ENCODE results near the gene KLHL13. TPM values are rescaled to one million over a fixed set of nuclear protein-coding genes. Genes with fewer than 3 reads are reported as not detected.

KLHL13 gene
- total and polyA plus RNA-seq, 2 of the 8 experiments (the other 6 are each of a cell fraction or from before 2014, with no cell fraction given), result 6.4 to 12.8 TPM

- Histone ChIP-seq H3K23ac (ENCODE audit: insufficient read length) (no peak overlapping the region), H3K27ac (ENCODE audit: low read depth, low read length) (no peak overlapping the region), H3K4ac (replicated peaks; ENCODE audit: insufficient read length, low read depth, low read length) (no peak overlapping the region), H2BK20ac (ENCODE audit: low read length) (no peak overlapping the region), H2BK5ac (ENCODE audit: low read depth, low read length) (no peak overlapping the region), H3K4me2 (ENCODE audit: insufficient read depth in 1 of 2, low read depth in 2 of 2, low read length in 2 of 2) (no peak overlapping the region), H4K5ac (ENCODE audit: insufficient read length, low read depth, low read length) (no peak overlapping the region), H3K9ac (replicated peaks in 1 of 4; ENCODE audit: extremely low read depth in 1 of 4, low read depth in 3 of 4, low read length in 3 of 4) (no peak overlapping the region), H3K9me3 (ENCODE audit: insufficient read depth in 2 of 2, low read depth in 1 of 2, low read length in 1 of 2) (no peaks in the 10 kb centered on the region), H2AFZ (ENCODE audit: low read length) (no peak overlapping the region), H2BK12ac (ENCODE audit: low read depth, low read length) (no peak overlapping the region), H4K91ac (replicated peaks; ENCODE audit: insufficient read length, low read length) (no peak overlapping the region), H3K18ac (ENCODE audit: extremely low read depth, low read length) (no peak overlapping the region), H3K14ac (ENCODE audit: insufficient read length) (no peak overlapping the region), H3K27me3 (replicated peaks in 1 of 4; ENCODE audit: control insufficient read depth in 3 of 4, extremely low read depth in 1 of 4, insufficient read depth in 3 of 4, low read length in 3 of 4) (no peaks in the 10 kb centered on the region), H4K20me1 (replicated peaks in 1 of 2; ENCODE audit: control insufficient read depth in 1 of 2, insufficient read depth in 2 of 2, low read length in 2 of 2) (no peaks in the 10 kb centered on the region), H3K79me1 (ENCODE audit: low read depth, low read length) (no peaks in the 10 kb centered on the region), H3K23me2 (ENCODE audit: low read depth, low read length) (no peaks in the 10 kb centered on the region), H2BK120ac (replicated peaks; ENCODE audit: low read depth, low read length) (no peak overlapping the region), H3K4me3 (ENCODE audit: extremely low read depth in 1 of 4, insufficient read depth in 2 of 4, low read depth in 3 of 4, low read length in 4 of 4) (no peak overlapping the region), H3K79me2 (ENCODE audit: control insufficient read depth in 1 of 2, insufficient read depth in 2 of 2, low read length in 2 of 2) (peaks cover 0 to under 1% of the 10 kb centered on the region in 2 experiments; a peak in 1 of 4 replicates), H3K36me3 (ENCODE audit: control insufficient read depth in 2 of 4, insufficient read depth in 4 of 4, low read length in 3 of 4) (no peaks in the 10 kb centered on the region), H4K8ac (ENCODE audit: extremely low read depth, insufficient read depth, low read length) (no peak overlapping the region), H2AK5ac (ENCODE audit: low read depth, low read length) (no peak overlapping the region), H2BK15ac (ENCODE audit: low read length) (no peak overlapping the region), H3K56ac (replicated peaks; ENCODE audit: insufficient read length, low read depth, low read length) (no peak overlapping the region), H3K4me1 (replicated peaks in 1 of 4; ENCODE audit: control insufficient read depth in 3 of 4, insufficient read depth in 4 of 4, low read length in 3 of 4) (no peaks in the 10 kb centered on the region)
- TF ChIP-seq KDM1A (IDR thresholded peaks at IDR 0.05; ENCODE audit: borderline replicate concordance, low read length) (no peak), ATF2 (IDR thresholded peaks at IDR 0.05; ENCODE audit: low read length) (no peak), CEBPB (IDR thresholded peaks at IDR 0.05; ENCODE audit: low read depth, low read length) (peak; percentile 62; the same call in 1 of the 2 replicates), TAF1 (IDR thresholded peaks at IDR 0.05; ENCODE audit: low read depth, low read length) (no peak), KDM5A (IDR thresholded peaks at IDR 0.05; ENCODE audit: low read length) (no peak)
- ChIA-PET CTCF (ENCODE audit: partially characterized antibody) (no interaction called here), POLR2A (ENCODE audit: partially characterized antibody) (no interaction called here)
- DNase-seq (ENCODE audit: low read depth in 1 of 2, low spot score in 2 of 2) (no peak), FAIRE-seq (no peak)
- WGBS, 2 experiments (ENCODE audit: extremely low coverage in 1 of 2, insufficient coverage in 1 of 2, insufficient read length in 1 of 2, insufficient replicate concordance in 2 of 2, low coverage in 1 of 2, low lambda C conversion rate in 2 of 2, missing lambda C conversion rate in 1 of 2), result 87% methylated on average over 5 of the region's 5 CpGs; no CpG with 5 or more reads in 1 of the 2 experiments
Measured at GRCh38 chrX:118109065-118109464, 7.5 kb downstream of the KLHL13 start.

All from H1 (cell line).